Fibroblast of mammary gland (primary cell): ENCODE data around the gene NUP188.
"Not testable (repeated sequence)": the region's sequence is repeated elsewhere in the genome, so short reads cannot be mapped to it uniquely, and the experiment has no call there.

Experiments
- DNase-seq: peaks from one replicate; pipeline ENCODE4 v3.0.0-alpha.2; 2010; ENCODE audit warnings: low read depth
- H3K4me3 ChIP-seq: 2 replicates; pipeline ENCODE4 v1.5.1; 2011; ENCODE audit warnings: low read depth, mild to moderate bottlenecking, low read length, moderate library complexity; ENCODE audit not compliant: control insufficient read depth
- CTCF ChIP-seq: conservative IDR thresholded peaks from 2 replicates; pipeline ENCODE4 v1.5.1; 2011; ENCODE audit warnings: low read depth, low read length, inconsistent platforms; ENCODE audit not compliant: control insufficient read depth, insufficient read depth

The NUP188 gene

GRCh38 chr9:129001504-129002325 is 54.2 kb downstream of the NUP188 start:
- no peak for DNase-seq
- H3K4me3 ChIP-seq = no peak overlapping the region
- TF ChIP-seq CTCF = no peak

- TF ChIP-seq CTCF = no peak
- no peak overlapping the region for H3K4me3 ChIP-seq
- no peak for DNase-seq
Observed at GRCh38 chr9:129002992-129003391, 55.5 kb downstream of the NUP188 start.

GRCh38 chr9:129004173-129004572 is 56.7 kb downstream of the NUP188 start:
- DNase-seq, H3K4me3 ChIP-seq: not testable (repeated sequence)

- no peak overlapping the region for H3K4me3 ChIP-seq
- DNase-seq = no peak
- TF ChIP-seq CTCF = no peak
Observed at GRCh38 chr9:129005336-129005997, 58.0 kb downstream of the NUP188 start.

GRCh38 chr9:129006328-129007034 is 59.0 kb downstream of the NUP188 start:
- H3K4me3 ChIP-seq = no peak overlapping the region
- peak; percentile 91 for TF ChIP-seq CTCF
- peak; percentile 76 for DNase-seq

GRCh38 chr9:129007035-129007765 is 59.7 kb downstream of the NUP188 start:
- no peak overlapping the region for H3K4me3 ChIP-seq
- peak; percentile 41 for DNase-seq
- no peak for TF ChIP-seq CTCF
